Liver (tissue), 9 donors: ENCODE data around the gene LRRTM4. TPM values are rescaled to one million over a fixed set of nuclear protein-coding genes. Genes with fewer than 3 reads are reported as not detected.

Experiments used
- DNase-seq: peaks from one replicate; pipeline ENCODE4 v3.0.0-alpha.2; 2017; ENCODE audit warnings: low spot score
- H3K27ac ChIP-seq, 2 donors: one replicate each; pipeline ENCODE4 v1.7.0; 2013; ENCODE audit warnings: inconsistent platforms in 2 of 2, low read length in 2 of 2, control low read depth in 1 of 2, low read depth in 1 of 2, mild to moderate bottlenecking in 1 of 2
- H3K27me3 ChIP-seq, 4 donors: one replicate each; pipeline versions ENCODE4 v1.6.1 to v1.7.0; 2013; ENCODE audit warnings: low read length in 3 of 4, inconsistent platforms in 1 of 4, mild to moderate bottlenecking in 1 of 4, moderate library complexity in 1 of 4; ENCODE audit not compliant: control insufficient read depth in 4 of 4, insufficient read depth in 4 of 4
- H3K36me3 ChIP-seq, 4 donors: one replicate each; pipeline versions ENCODE4 v1.6.1 to v1.7.0; 2013; ENCODE audit warnings: low read length in 3 of 4, mild to moderate bottlenecking in 3 of 4, low read depth in 1 of 4, moderate library complexity in 1 of 4; ENCODE audit not compliant: control insufficient read depth in 4 of 4, insufficient read depth in 3 of 4
- H3K4me1 ChIP-seq, 4 donors: one replicate each; pipeline versions ENCODE4 v1.6.1 to v1.7.0; 2013; ENCODE audit warnings: low read length in 3 of 4, mild to moderate bottlenecking in 3 of 4, moderate library complexity in 1 of 4; ENCODE audit not compliant: control insufficient read depth in 4 of 4, insufficient read depth in 4 of 4
- H3K4me3 ChIP-seq, 3 donors: one replicate each; pipeline versions ENCODE4 v1.6.1 to v1.7.0; 2013; ENCODE audit warnings: low read length in 3 of 3, control low read depth in 1 of 3, low read depth in 1 of 3, mild to moderate bottlenecking in 1 of 3
- H3K9ac ChIP-seq, 2 donors: one replicate each; pipeline ENCODE4 v1.7.0; 2013; ENCODE audit warnings: low read length in 2 of 2, mild to moderate bottlenecking in 2 of 2, moderate library complexity in 2 of 2, control low read depth in 1 of 2, low read depth in 1 of 2
- H3K9me3 ChIP-seq, 4 donors: one replicate each; pipeline versions ENCODE4 v1.6.1 to v1.7.0; 2013; ENCODE audit warnings: low read length in 3 of 4; ENCODE audit not compliant: control insufficient read depth in 4 of 4
- EGR1 ChIP-seq, 2 donors: IDR thresholded peaks; 2 replicates each; pipeline ENCODE4 v1.6.1; 2016 to 2018; ENCODE audit warnings: antibody characterized with exemption in 2 of 2, low read depth in 2 of 2
- FOXA1 ChIP-seq: IDR thresholded peaks from 2 replicates; pipeline ENCODE4 v1.6.1; 2016; ENCODE audit warnings: antibody characterized with exemption
- FOXA2 ChIP-seq: IDR thresholded peaks from 2 replicates; pipeline ENCODE4 v1.6.1; 2016; ENCODE audit warnings: antibody characterized with exemption
- GABPA ChIP-seq, 2 donors: IDR thresholded peaks in 1 of 2; conservative IDR thresholded peaks in 1 of 2; 2 replicates each; pipeline ENCODE4 v1.6.1; 2016; ENCODE audit warnings: antibody characterized with exemption in 2 of 2, mild to moderate bottlenecking in 1 of 2, moderate library complexity in 1 of 2
- HNF4A ChIP-seq, 2 donors: conservative IDR thresholded peaks; 2 replicates each; pipeline ENCODE4 v1.6.1; 2016; ENCODE audit warnings: antibody characterized with exemption in 2 of 2, mild to moderate bottlenecking in 2 of 2
- HNF4G ChIP-seq: IDR thresholded peaks from 2 replicates; pipeline ENCODE4 v1.6.1; 2016; ENCODE audit warnings: antibody characterized with exemption
- JUND ChIP-seq, 2 donors: IDR thresholded peaks; 2 replicates each; pipeline ENCODE4 v1.6.1; 2016; ENCODE audit warnings: antibody characterized with exemption in 2 of 2
- NR2F2 ChIP-seq: IDR thresholded peaks from 2 replicates; pipeline ENCODE4 v1.6.1; 2016; ENCODE audit warnings: antibody characterized with exemption
- RAD21 ChIP-seq, 2 donors: IDR thresholded peaks; 2 replicates each; pipeline ENCODE4 v1.6.1; 2016; ENCODE audit warnings: antibody characterized with exemption in 2 of 2, mild to moderate bottlenecking in 2 of 2
- RXRA ChIP-seq, 2 donors: IDR thresholded peaks; 2 replicates each; pipeline ENCODE4 v1.6.1; 2017 to 2018; ENCODE audit warnings: antibody characterized with exemption in 2 of 2, mild to moderate bottlenecking in 1 of 2
- SP1 ChIP-seq: IDR thresholded peaks from 2 replicates; pipeline ENCODE4 v1.6.1; 2018; ENCODE audit warnings: antibody characterized with exemption, mild to moderate bottlenecking
- TAF1 ChIP-seq: conservative IDR thresholded peaks from 2 replicates; pipeline ENCODE4 v1.6.1; 2016; ENCODE audit warnings: antibody characterized with exemption, mild to moderate bottlenecking
- YY1 ChIP-seq: IDR thresholded peaks from 2 replicates; pipeline ENCODE4 v1.6.1; 2016; ENCODE audit warnings: antibody characterized with exemption, mild to moderate bottlenecking
- WGBS: extraction: QIAGEN DNeasy Blood & Tissue Kit; methylation state at CpG from one replicate; pipeline ENCODE4 v1.1.7; 2013; 5-methylcytosine and 5-hydroxymethylcytosine counted together
- polyA plus RNA-seq, 2 donors: library from polyadenylated mRNA; stranded (reverse) in 1 of 2; unstranded in 1 of 2; fragments of 200-250 nt in 1 of 2; fragments of >200 nt in 1 of 2; fragmentation: Nextera tagmentation in 1 of 2; extraction: Ambion mirVana in 1 of 2; gene quantifications; one replicate each; pipeline versions ENCODE4 v1.2.1 to v1.2.3, GENCODE V29; 2013 to 2015
- total RNA-seq, 2 donors: library from RNA; depleted of rRNA; stranded (reverse); fragments of >200 nt; gene quantifications; one replicate each; pipeline ENCODE4 v1.2.3, GENCODE V29; 2014
- TF ChIP-seq, protein P1 (sequence below): IDR thresholded peaks from 2 replicates; pipeline ENCODE4 v1.6.1; 2016; ENCODE audit warnings: antibody characterized with exemption
- TF ChIP-seq, protein P2 (sequence below): IDR thresholded peaks from 2 replicates; pipeline ENCODE4 v1.6.1; 2016; ENCODE audit warnings: antibody characterized with exemption
- TF ChIP-seq, protein P3 (sequence below): IDR thresholded peaks from 2 replicates; pipeline ENCODE4 v1.6.1; 2016; ENCODE audit warnings: antibody characterized with exemption, mild to moderate bottlenecking
- donor health status: healthy.
- donor health status: healthy.
- donor health status: healthy.
- donor health status: healthy.
- donor health status: healthy.

Gene LRRTM4
- total and polyA plus RNA-seq, 4 donors, result 0.06 to 0.09 (median 0.08) TPM; not detected in 1

DNA sequence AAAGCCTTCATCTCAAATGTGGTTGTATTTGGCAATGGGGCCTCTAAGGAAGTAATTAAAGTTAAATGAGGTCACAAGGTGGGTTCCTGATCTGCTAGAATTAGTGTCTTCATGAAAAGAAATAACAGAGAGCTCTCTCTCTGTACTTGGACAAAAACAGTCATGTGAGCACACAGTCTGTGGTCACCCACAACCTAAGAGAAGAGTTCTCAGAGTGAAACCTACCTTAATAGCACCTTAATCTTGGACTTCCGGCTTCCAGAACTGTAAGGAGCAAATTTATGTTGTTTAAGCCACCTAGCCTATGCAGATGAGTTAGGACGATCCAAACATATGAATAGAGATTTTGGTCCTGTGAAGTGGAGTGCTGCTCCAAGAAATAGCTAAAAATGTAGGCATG is 758.9 kb downstream of the LRRTM4 start:
- 71% methylated on average over 2 of the region's 2 CpGs for WGBS
- TF ChIP-seq YY1, result no peak
- TF ChIP-seq NR2F2, result no peak
- TF ChIP-seq FOXA1, result no peak
- TF ChIP-seq TAF1, result no peak
- TF ChIP-seq HNF4G, result no peak
- TF ChIP-seq JUND (IDR thresholded peaks at IDR 0.05), result no peak
- TF ChIP-seq, protein P1, sequence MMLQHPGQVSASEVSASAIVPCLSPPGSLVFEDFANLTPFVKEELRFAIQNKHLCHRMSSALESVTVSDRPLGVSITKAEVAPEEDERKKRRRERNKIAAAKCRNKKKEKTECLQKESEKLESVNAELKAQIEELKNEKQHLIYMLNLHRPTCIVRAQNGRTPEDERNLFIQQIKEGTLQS, result no peak
- no peak for TF ChIP-seq RAD21 (IDR thresholded peaks at IDR 0.05)
- no peak for TF ChIP-seq SP1
- TF ChIP-seq, protein P2, sequence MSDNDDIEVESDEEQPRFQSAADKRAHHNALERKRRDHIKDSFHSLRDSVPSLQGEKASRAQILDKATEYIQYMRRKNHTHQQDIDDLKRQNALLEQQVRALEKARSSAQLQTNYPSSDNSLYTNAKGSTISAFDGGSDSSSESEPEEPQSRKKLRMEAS, result no peak
- Histone ChIP-seq H3K9ac (no peak overlapping the region), H3K9me3 (peaks cover 0 to 1% (median 0%) of the 10 kb centered on the region in 4 donors), H3K36me3 (no peaks in the 10 kb centered on the region), H3K27ac (no peak overlapping the region), H3K27me3 (no peaks in the 10 kb centered on the region), H3K4me1 (no peaks in the 10 kb centered on the region), H3K4me3 (no peak overlapping the region)
- no peak for DNase-seq

DNA sequence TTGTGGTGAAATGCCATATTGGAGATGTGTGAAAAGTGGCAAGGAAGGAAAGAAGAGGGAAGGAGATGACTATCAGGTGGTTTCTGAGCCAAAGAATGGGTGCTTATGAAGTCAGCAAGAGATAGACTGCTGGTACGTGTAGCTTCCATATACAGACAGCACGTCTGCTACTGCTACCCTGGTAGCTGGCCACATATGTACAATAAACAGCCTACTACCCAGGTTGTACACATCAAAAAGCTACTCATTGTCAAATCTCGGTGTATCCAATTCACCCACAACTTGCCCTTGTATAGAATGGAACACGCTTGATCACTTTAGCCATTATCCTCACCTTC is 761.8 kb downstream of the LRRTM4 start:
- Histone ChIP-seq H3K36me3 (no peaks in the 10 kb centered on the region), H3K9me3 (no peaks in the 10 kb centered on the region), H3K9ac (no peak overlapping the region), H3K27ac (no peak overlapping the region), H3K4me3 (no peak overlapping the region), H3K27me3 (no peaks in the 10 kb centered on the region), H3K4me1 (no peaks in the 10 kb centered on the region)
- 84% methylated on average over 4 of the region's 4 CpGs for WGBS
- no peak for DNase-seq
- TF ChIP-seq JUND (IDR thresholded peaks at IDR 0.05) (no peak), FOXA2 (no peak), SP1 (no peak), TAF1 (no peak), EGR1 (IDR thresholded peaks at IDR 0.05; ENCODE audit: low read depth in 2 of 2) (no peak), RXRA (IDR thresholded peaks at IDR 0.05) (no peak), NR2F2 (no peak), FOXA1 (no peak), YY1 (no peak), RAD21 (IDR thresholded peaks at IDR 0.05) (no peak), HNF4A (conservative IDR thresholded peaks at IDR 0.05) (no peak), HNF4G (no peak), GABPA (IDR thresholded peaks at IDR 0.05 in 1 of 2, conservative IDR thresholded peaks at IDR 0.05 in 1 of 2) (no peak)
- TF ChIP-seq, protein P2, result no peak
- TF ChIP-seq, protein P3, sequence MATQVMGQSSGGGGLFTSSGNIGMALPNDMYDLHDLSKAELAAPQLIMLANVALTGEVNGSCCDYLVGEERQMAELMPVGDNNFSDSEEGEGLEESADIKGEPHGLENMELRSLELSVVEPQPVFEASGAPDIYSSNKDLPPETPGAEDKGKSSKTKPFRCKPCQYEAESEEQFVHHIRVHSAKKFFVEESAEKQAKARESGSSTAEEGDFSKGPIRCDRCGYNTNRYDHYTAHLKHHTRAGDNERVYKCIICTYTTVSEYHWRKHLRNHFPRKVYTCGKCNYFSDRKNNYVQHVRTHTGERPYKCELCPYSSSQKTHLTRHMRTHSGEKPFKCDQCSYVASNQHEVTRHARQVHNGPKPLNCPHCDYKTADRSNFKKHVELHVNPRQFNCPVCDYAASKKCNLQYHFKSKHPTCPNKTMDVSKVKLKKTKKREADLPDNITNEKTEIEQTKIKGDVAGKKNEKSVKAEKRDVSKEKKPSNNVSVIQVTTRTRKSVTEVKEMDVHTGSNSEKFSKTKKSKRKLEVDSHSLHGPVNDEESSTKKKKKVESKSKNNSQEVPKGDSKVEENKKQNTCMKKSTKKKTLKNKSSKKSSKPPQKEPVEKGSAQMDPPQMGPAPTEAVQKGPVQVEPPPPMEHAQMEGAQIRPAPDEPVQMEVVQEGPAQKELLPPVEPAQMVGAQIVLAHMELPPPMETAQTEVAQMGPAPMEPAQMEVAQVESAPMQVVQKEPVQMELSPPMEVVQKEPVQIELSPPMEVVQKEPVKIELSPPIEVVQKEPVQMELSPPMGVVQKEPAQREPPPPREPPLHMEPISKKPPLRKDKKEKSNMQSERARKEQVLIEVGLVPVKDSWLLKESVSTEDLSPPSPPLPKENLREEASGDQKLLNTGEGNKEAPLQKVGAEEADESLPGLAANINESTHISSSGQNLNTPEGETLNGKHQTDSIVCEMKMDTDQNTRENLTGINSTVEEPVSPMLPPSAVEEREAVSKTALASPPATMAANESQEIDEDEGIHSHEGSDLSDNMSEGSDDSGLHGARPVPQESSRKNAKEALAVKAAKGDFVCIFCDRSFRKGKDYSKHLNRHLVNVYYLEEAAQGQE, result no peak
